NCI-H187 treated with DMSO at 0.1 percent for 48 hours (cell line): ENCODE results near the gene EHMT2.
"Not testable (repeated sequence)": the region's sequence is repeated elsewhere in the genome, so short reads cannot be mapped to it uniquely, and the experiment has no call there.

Source experiments
- DNase-seq: peaks from one replicate; lab custom pipeline; 2025; lab: John Stamatoyannopoulos, UW

EHMT2 gene

DNA sequence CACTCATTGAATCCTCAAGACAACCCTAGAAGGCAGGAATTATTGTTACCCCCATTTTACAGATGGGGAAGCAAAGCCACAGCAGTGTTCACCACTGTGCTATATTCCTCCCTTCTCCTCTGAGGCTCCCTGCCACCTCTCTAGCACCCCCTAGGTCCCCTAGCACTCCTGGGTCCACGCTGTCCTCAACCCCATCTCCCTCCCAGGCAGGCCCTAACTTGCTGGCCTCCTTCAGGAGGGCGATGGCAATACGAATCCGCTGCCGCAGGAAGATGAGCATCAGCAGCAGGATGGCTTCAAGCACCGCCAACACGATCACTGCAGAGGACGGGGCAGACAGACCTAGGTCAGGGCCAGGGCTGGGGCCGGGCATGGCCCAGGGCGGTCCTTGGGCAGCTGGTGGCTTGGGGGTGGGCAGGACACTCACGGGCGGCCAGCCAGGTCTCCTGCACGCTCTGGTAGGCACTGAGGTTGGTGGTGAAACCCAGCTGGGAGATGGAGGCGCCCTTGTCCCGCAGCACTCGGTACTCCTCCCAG is 27.0 kb downstream of the EHMT2 start:
- no peak for DNase-seq

DNA sequence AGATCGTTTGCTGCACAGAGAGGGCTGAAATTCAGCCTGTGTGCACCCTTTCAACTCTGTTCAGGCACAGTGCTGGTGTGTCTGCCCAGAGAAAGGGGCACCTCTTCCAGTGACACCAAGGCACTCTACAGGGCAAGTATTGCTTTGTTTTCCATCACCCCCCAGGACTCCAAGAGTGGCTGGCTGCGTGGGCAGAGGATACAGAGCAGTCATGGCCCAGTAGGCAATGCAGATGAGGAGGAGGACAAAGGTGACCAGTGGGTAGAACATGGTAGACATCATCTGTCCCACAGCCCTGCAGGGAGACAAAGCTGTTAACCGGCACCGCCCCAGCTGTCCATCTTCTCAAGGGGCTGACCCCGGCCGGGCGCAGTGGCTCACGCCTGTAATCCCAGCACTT is 28.2 kb downstream of the EHMT2 start:
- DNase-seq = no peak

DNA sequence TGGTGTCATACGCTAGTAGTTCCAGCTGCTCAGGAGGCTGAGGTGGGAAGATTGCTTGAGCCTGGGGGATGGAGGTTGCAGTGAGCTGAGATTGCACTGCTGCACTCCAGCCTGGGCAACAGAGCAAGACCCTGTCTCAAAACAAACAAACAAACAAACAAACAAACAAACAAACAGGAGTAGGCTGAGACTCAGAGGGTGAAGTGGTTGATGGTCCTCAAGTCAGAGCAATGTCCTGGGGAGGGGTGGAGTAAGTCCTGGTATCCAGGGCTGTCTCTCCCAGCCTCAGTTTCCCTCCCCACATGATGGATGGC is 28.9 kb downstream of the EHMT2 start:
- DNase-seq = not testable (repeated sequence)

DNA sequence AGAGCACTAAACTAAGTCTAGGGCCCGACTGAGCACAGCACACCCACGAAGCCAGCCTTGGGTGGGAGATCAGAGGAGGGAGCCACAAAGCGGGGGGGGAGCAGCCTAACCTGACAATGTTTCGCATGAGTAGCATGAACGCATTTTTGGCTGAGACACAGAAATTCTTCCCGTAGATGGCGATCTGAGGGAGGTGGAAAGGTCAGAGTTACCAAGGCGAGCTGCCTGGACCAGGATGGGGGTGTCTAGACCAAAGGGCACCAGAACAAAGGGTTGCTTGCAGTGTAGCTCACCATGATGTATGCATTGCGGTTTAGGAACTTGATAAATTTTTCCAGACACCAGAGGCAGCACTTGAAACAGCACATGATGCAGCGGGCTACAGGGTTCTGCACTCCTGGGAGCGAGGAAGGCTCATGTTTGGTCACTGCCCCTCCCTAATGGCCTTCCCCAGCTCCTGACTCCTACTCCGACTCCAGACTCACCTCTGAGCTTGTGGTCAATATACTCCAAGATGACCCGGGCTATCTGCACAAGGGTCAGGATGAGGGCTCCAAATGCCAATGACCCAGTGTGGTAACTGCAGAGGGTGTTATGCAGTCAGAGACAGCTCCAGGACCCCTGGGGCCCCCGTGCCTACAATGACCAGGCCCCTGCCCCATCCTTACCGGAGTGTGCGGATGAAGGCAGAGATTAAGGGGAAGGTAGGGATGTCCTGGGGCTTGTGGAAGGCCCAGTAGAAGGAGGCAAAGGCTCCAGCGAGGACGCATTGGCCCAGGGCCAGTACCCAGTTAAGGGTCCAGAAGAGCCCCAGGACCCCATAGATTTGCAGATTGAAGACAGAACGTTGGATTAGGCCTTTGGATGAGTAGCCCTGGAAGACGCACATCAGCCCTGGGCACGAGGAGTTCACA is 32.0 kb downstream of the EHMT2 start:
- no peak for DNase-seq

DNA sequence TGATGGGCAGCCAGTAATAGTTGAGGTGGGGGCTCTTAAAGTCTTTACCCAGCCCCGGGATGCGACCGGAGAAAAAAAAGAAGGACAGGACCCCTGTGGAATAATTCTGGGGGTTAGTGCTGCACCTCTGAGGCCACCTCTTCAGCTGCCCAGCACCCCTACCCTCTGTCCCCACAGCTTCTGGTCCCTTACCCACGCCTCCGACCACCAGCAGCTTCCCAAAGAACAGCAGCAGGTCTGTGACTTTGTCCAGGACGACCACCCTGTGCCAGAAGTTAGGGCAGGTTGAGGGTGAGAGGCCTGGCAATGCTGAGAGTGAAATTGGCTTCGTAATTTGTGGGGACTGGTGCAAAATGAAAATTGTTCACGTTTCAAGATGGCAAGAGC is 32.7 kb downstream of the EHMT2 start:
- no peak for DNase-seq

DNA sequence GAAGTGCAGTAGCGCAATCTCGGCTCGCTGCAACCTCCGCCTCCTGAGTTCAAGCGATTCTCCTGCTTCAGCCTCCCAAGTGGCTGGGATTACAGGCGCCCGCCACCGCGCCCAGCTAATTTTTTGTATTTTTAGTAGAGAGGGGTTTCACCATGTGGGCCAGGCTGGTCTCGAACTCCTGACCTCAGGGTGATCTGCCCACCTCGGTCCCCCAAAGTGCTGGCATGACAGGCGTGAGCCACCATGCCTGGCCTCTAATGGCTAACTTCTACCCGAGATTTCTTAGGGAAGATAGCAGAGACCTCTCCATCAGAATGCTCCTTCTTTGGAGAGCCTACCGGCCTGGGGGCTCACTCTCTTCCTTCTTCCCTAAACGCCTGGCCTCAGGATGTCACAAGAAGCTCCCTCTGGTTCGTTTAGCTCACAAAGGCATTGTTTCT is 33.4 kb downstream of the EHMT2 start:
- DNase-seq = not testable (repeated sequence)

DNA sequence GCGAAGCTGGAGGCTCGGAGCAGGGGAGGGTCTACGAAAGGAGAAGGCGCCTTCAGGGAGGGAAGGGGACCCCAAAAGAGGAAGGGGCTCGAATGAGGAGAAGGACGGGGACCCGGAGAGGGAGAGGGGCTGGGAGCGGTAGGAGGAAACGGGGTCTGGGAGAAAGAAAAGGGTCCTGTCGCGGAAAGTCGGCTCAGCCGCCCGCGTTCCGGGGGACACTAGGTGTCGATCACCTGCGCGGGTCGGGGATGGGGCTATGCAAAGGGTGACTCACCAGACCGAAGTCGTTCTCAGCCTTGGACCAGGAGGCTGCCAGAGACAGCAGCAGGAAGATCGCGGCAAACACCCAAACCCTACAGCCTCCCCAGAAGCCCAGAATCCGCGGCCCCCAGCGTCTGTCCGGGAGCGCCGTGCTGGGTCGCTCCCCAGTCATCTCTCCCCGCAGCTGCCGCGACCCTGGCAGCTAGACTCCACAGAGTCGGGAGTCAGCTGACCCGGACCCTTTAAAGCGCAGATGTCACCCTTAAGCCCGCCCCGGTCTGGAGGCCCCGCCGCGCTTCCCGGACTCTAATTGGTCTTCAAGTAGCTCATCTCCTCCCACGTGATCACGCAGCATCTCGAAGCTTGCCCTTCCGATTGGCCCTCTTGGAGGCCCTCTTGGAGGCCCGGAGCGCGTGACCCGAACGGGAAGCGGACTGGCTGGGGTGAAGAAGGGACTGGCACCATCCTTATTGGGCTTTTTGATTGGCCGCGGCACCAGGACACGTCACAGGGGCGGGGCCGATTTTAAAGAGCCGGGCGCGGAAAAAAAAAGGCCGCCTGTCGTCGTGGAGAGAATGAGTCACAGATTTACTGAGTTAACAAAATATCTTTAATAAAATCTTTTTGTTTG is 34.9 kb downstream of the EHMT2 start, which contains the start of gene NEU1:
Gene NEU1, minus strand, starts transcription at position 478 of the 892 bp plus-strand sequence. Its CDS starts 45 bp downstream, at position 433.
- DNase-seq = peak; percentile 96

DNA sequence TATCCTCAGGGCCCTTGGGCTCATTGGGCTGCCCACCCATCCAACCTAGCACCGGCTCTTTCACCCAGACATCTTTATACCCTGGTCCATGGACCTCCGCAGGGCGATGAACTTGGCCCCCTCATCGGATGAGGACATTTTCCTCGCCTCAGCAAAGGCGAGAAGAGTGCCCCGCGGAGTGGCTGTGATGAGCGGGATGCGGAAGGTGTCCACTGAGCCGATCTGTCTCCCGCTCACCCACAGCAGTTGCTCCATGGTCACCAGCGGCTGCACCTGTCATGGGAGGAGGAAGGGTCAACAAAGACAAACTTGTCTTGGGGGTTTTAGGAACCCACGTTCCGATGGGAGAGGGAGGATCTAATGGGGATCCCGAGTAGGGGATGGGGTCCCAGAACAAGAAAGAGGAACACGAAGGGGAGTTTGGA is 35.6 kb downstream of the EHMT2 start:
- DNase-seq = no peak

DNA sequence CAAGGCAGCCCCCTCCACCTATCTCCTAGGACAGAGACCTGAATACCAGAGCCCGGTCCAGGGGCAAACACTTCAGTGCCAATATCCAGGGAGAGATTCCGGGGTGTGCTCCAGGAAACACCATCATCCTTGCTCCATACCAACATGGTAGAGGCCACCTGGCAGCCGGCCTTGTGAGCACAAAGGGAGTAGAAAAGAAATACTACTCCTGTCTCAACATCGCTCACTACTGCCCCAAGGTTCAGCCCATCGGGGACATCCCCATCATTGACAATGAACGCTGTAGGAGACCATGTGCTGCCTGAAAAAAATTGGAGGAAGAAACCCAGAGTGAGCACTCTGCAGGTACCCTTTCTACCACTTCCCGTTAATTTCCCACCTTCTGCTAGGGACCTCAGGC is 36.3 kb downstream of the EHMT2 start:
- DNase-seq = no peak

DNA sequence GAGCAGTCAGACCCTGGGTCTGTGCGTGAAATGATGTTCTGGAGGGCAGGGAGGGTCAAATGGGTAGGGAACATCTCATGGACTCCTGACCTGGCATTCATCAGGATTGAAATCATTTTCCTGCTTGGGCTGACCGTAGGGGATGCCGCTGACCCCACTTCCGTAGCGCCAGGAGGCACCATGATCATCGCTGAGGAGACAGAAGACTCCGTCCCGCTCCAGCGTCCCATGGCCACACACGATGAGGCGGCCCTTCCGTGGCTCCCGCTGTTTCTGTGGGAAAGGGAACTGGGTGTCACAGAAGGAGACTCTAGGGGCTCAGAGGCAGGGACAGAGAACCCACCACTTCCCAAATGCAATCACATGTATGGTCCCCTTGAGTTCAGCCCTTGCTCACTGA is 37.1 kb downstream of the EHMT2 start:
- no peak for DNase-seq

DNA sequence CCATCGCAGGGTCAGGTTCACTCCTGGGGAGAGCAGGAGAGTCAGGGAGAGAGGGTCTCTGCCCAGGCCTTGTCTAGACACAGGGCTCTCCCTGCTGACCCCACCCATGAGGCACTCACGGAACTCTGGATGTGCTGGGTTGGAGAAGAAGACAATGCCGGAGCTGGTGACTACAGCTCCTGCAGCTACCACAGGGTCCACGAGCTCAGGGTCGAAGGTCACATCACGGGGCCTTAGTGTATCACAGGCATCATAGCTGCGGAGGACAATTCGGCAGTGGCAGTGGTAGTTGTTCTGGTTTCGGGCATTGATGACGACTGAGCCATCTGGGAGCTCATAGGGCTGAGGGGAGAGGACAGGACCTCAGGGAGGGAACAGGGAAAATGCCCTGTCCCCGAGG is 37.6 kb downstream of the EHMT2 start:
- DNase-seq = no peak

DNA sequence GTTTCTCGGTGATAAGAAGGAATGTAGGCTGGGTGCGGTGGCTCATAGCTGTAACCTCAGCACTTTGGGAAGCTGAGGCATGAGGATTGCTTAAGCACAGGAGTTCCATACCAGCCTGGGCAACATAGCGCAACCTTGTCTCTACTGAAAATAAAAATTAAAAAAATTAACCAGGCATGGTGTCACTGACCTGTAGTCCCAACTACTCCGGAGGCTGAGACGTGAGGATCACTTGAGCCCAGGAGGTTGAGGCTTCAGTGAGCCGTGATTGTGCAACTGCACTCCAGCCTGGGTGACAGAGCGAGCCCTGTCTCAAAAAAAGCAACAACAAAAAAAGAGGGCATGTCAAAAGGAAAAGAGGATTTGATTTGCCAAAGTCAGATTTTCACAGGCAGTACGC is 38.8 kb downstream of the EHMT2 start:
- DNase-seq = no peak

DNA sequence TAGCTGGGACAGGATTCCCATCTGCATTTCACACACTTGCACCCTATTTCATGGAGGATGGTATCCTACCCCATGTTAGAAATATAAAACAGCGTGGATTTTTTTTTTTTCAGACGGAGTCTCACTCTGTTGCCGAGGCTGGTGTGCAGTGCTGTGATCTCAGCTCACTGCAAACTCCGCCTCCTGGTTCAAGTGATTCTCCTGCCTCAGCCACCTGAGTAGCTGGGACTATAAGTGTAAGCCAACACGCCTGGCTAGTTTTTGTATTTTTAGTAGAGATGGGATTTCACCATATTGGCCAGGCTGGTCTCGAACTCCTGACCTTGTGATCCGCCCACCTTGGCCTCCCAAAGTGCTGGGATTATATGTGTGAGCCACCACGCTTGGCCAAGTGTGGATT is 39.7 kb downstream of the EHMT2 start:
- DNase-seq = not testable (repeated sequence)

DNA sequence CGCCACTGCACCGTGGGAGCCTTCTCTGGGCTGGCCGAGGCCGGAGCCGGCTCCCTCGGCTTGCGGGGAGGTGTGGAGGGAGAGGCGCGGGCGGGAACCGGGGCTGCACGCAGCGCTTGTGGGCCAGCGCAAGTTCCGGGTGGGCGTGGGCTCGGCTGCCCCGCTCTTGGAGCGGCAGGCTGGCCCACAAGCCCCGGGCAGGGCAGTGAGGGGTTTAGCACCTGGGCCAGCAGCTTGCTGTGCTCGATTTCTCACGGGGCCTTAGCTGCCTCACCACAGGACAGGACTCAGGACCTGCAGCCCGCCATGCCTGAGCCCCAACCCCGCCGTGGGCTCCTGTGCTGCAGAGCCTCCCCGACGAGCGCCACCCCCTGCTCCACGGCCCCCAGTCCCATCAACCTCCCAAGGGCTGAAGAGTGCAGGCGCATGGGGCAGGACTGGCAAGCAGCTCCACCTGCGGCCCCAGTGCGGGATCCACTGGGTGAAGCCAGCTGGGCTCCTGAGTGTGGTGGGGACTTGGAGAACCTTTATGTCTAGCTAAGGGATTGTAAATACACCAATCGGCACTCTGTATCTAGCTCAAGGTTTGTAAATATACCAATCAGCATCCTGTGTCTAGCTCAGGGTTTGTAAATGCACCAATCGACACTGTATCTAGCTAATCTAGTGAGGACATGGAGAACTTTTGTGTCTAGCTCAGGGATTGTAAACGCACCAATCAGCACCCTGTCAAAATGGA is 45.3 kb downstream of the EHMT2 start:
- DNase-seq = not testable (repeated sequence)

DNA sequence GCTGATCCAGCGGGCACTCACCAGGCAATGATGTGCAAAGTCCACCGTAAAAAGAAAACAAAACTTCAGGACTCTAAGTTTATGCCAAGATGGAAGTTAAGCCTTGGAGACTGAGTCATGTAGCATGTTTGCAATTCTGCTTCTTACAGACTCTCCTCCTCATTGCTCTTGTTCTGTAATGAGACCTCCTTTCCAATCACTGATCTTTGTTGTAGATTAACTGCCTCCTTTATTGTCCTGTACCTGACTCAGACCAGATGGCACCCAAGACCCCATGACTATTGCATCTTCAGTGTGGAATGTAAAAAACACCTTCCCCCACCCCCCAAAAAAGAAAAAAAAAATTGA is 46.0 kb downstream of the EHMT2 start:
- DNase-seq = no peak

DNA sequence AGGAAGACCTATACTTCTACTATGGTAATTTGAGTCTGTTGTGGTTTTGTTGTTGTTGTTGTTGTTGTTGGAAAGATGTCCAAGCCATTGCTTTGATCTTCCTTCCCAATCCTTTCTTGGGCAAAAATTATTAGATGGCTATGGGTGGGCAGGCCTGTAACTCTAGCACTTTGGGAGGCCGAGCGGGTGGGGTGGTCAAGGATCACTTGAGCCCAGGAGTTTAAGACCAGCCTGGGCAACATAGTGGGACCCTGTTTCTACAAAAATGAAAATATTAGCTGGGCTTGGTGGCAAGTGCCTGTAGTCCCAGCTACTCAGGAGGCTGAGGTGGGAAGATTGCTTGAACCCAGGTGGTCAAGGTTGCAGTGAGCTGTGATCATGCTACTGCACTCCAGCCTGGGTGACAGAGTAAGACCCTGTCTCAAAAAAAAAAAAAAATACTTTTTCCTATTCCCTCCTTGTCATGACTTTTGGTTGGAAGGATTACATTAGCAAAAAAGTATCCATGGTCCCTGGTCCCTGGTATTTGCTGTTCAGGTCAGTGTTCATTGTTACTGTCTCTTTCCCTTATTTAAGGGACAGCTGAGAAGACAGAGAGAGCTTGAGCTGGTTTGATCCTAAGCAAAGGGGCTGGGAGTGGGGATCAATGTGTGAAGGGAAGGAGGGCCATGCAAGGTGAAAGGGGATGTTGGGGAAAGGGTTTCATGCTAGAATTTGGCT is 46.6 kb downstream of the EHMT2 start:
- no peak for DNase-seq

DNA sequence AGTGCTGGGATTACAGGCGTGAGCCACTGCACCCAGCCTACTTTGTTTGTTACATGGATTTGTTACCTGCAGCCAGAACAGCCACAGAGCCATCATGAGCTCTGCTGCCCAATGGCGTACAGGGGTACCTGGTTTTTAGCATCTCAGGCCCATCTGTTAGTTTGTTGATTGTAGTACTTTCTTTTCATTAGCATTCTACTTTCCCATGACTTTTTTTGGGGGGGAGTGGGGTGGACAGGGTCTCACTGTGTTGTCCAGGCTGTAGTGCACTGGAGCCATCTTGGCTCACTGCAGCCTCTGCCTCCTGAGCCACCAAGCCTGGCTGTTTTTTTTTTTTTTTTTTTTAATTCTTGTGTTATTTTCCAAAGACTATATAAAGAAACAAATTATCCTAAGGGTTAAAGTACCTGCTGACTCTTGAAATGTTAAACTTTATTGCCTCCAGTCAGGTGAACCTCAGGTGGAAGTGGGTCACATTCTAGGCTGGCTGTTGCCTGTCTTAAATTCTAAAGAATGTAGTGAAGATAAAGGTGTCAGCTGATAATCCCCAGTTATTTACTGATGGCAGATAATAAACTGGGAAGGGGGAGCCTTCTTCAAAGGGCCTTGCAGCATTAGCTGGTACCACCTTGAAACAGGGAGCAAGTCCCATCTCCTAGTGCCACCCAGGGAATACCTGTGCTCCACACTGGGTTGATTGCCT is 50.1 kb downstream of the EHMT2 start:
- no peak for DNase-seq

DNA sequence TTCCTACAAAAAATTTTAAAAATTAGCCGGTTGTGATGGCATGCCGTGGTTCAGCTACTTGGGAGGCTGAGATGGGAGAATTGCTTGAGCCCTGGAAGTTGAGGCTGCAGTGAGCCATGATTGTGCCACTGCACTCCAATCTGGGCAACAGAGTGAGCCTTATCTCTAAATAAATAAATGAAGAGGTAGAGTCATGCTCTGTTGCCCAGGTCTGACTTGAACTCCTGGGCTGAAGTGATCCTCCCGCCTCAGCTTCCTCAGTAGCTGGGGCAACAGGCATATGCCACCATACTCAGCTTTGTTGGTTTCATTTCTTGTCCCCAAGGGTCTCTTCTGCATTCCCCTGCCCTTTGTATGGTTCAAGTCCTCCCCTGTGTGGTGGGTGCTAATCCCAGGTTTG is 53.0 kb downstream of the EHMT2 start:
- DNase-seq = no peak

DNA sequence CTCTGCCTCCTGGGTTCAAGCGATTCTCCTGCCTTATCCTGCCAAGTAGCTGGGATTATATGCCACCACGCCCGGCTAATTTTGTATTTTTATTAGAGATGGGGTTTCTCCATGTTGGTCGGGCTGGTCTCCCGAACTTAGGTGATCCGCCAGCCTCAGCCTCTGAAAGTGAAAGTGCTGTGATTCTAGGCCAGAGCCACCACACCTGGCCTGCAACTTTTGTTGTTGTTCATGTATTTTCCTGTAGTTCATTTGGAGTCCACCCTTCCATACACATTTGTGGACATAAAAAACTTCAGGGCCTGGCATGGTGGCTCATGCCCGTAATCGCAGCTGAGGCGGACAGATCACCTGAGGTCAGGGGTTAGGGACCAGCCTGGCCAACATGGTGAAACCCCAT is 55.4 kb downstream of the EHMT2 start:
- no peak for DNase-seq

DNA sequence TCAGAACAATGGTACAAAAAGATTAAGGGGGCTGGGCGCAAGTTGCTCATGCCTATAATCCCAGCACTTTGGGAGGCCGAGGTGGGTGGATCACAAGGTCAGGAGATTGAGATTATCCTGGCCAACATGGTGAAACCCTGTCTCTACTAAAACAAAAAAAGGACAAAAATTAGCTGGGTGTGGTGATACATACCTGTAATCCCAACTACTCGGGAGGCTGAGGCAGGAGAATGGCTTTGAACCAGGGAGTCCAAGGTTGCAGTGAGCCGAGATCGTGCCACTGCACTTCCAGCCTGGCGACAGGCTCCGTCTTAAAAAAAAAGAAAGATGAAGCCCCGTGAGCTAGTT is 57.7 kb downstream of the EHMT2 start:
- DNase-seq = not testable (repeated sequence)

DNA sequence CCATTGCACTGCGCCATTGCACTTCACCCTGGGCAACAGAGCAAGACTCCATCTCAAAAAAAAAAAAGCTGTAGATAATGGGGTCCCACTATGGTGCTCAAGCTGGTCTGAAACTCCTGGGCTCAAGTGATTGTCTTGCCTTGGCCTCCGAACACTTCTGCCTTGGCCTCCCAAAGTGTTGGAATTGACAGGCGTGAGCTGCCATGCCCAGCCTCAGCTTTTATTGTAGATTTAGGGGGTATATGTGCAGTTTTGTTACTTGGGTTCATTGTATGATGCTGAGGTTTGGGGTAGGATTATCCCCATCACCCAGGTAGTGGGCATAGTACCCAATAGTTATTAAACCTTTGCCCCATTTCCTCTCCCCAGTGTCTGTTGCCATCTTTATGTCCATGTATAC is 58.5 kb downstream of the EHMT2 start:
- DNase-seq = no peak
